Jurkat, Clone E6-1 (cell line): ENCODE data around the gene UBFD1.
"Not testable (repeated sequence)": the region's sequence is repeated elsewhere in the genome, so short reads cannot be mapped to it uniquely, and the experiment has no call there.

Source experiments
- DNase-seq: peaks from one replicate; pipeline ENCODE4 v3.0.0-alpha.2; 2011; ENCODE audit warnings: low read depth, low spot score
- H3K4me3 ChIP-seq: 2 replicates; pipeline ENCODE4 v1.5.1; 2011; ENCODE audit warnings: mild to moderate bottlenecking, low read length, control low read depth, moderate library complexity

Gene UBFD1

DNA sequence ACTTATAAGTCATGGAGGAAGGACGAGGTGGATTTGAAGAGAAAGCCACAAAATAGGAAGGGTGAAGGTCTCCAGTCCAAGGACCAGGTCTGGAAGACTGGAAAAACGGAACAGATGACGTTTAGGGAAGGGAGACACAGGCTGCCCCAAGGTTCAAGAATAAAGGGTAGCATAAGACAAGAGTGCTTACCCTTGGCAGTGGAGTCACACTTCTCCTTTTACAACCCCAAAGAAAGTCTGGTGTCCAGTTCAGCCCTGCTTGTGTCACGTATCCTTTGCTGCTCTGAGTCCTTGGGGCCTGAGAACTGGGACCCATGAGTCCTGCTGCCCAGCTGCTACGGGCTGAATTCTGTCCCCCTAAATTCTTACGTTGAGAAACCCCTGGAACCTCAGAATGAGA is 34.2 kb upstream of the UBFD1 start:
- H3K4me3 ChIP-seq = no peak overlapping the region
- DNase-seq = no peak

GRCh38 chr16:23523876-23524385 is 33.6 kb upstream of the UBFD1 start:
- H3K4me3 ChIP-seq = no peak overlapping the region
- DNase-seq = no peak

- DNase-seq = no peak
Measured at GRCh38 chr16:23524886-23525285, 32.6 kb upstream of the UBFD1 start.

DNA sequence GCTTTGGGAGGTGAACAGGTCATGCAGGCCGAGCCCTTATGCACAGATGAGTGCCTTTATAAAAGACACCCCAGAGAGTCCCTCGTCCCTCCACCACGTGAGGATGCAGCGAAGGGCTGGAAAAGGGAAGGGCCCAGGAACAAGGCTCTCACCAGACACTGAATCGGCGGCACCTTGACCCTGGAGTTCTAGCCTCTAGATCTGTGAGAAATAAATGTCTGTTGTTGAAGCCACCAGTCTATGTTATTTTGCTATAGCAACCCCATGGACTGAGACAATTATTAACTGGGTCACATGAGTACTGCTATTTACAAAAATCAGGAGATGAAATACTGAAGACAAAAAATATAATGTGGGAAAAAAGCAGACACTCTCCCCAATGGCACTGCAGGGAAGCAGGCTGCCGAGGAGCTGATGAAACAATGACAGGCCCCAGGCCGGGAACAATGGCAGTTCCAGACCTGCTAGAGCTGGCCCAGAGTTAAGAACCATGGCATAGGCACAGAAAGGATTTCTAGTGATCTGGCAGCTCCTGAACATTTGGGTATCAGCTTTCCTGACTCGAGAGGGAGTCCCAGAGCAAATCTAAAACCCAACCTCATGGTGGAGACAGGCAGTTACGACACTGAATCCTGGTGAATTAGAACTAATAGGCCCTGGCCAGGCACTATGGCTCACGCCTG is 29.4 kb upstream of the UBFD1 start:
- no peak for DNase-seq
- no peak overlapping the region for H3K4me3 ChIP-seq

More at GRCh38 chr16:23524886-23525285, 32.6 kb upstream of the UBFD1 start:
- H3K4me3 ChIP-seq = no peak overlapping the region

DNA sequence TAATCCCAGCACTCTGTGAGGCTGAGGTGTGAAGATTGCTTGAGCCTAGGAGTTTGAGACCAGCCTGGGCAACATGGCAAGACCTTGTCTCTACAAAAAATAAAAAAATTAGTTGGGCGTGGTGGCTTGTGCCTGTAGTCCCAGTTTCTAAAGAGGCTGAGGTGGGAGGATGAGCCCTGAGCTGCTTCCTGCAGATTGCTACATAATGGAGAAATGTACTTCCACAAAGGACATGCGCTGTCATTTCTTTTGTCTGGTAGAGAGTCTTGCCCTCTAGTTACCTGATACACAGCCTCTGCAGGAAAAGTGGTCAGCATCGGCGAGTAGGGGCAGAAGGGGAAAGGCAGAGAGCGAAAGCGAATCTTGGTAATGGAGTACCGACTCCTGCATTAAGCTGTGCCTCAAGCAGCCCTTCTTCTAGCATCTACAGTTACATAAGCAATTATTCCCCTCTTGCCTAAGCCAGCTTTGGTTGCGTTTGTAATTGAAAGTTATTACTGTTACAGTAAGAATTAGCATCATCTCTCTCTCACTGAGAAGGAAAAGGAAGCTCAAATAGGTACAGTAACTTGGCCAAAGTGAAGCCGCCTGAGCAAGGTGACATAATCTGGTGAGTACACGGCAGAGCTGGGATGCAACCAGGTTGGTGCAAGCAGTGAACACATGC is 28.8 kb upstream of the UBFD1 start:
- no peak for DNase-seq

DNA sequence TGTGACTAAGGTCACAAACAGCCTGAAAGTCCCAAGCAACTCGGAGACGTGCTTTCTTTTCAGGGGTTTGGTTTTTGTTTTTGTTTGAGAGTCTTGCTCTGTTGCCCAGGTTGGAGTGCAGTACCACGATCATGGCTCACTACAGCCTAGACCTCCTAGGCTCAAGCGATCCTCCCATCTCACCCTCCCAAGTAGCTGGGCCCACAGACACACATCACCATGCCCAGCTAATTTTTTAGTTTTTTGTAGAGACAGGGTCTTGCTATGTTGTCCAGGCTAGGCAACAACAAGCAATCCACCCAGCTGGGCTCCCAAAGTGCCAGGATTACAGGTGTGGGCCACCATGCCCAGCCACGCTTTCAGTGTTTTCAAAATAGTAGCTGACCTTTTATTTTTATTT is 27.5 kb upstream of the UBFD1 start:
- DNase-seq = no peak
- H3K4me3 ChIP-seq = no peak overlapping the region

More for the DNA sequence above, 28.8 kb upstream of the UBFD1 start:
- no peak overlapping the region for H3K4me3 ChIP-seq

- DNase-seq = no peak
- H3K4me3 ChIP-seq = no peak overlapping the region
Measured at GRCh38 chr16:23532448-23532847, 25.1 kb upstream of the UBFD1 start.

DNA sequence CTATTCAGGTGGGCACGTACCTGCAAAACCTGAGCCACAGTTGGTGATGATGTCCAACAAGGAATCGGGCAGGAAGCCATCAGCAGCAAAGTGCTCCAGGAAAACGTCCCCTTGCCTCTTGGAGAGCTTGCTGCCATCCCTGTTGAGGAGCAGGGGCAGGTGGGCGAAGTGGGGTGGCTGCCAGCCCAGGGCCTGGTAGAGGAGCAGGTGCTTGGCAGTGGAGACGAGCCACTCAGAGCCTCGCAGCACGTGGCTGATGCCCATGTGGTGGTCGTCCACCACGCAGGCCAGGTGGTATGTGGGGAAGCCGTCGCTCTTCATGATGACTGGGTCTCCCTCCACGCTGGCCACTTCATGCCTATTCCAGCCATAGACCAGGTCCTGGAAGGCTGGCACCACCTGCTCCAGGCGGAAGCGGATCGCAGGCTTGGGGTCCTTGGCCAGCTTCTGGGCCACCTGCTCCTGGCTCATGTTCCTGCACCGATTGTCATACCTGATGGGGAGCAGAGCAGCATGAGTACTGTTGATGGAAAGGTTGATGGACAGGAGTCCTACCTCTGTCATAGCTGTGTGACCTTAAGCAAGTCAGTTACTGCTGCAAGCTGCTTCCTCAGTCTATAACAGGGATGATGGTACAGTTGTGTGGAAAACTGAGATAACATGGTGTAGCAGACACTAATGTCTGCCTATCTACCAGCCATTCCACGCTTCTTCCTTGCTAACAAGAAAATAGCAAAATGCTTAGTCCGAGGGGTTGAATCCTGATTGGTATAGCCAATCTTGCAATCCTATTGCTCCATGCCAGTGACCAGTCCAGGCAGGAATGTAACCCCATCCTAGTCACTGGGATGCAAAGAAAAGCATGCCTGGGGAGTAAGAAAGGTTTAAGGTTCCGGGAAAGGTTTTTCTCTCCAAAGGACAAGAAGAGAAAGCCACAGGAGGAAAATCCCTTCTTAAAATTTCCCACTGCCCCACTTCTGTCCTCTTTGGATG is 22.4 kb upstream of the UBFD1 start:
- H3K4me3 ChIP-seq = no peak overlapping the region
- no peak for DNase-seq

DNA sequence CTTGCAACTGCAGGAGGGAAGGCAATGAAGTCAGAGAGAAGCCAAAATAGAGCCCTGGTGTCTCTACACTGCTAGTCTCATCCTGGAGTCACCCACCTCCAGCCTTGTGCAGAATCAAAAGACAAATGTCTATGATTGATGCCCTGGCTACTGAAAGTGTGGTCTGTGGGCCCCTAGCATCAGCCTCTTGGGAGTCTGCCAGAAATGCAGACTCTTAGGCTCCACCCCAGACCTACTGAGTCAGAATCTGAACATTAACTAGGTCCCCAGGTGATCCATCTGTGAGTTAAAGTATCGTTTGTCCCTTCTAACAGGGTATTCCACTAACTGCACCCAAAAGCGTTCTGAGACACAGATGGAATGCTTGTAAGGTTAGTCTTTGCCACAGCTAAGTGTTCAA is 21.6 kb upstream of the UBFD1 start:
- DNase-seq = no peak
- no peak overlapping the region for H3K4me3 ChIP-seq

DNA sequence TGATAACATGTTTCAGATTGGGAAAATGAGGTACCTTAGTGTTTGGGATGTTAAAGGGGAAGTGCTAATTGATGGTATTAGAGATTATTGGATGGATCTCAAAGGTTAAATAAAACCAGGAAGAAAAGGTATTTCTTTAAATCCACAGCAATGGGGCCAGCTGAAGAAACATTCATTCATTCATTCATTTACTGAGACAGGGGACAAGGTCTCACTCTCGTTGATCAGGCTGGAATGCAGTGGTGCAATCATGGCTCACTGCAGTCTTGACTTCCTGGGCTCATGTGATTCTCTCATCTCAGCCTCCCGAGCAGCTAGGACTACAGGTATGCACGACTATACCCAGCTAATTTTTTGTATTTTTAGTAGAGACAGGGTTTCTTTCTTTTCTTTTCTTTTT is 20.1 kb upstream of the UBFD1 start:
- no peak overlapping the region for H3K4me3 ChIP-seq
- no peak for DNase-seq

DNA sequence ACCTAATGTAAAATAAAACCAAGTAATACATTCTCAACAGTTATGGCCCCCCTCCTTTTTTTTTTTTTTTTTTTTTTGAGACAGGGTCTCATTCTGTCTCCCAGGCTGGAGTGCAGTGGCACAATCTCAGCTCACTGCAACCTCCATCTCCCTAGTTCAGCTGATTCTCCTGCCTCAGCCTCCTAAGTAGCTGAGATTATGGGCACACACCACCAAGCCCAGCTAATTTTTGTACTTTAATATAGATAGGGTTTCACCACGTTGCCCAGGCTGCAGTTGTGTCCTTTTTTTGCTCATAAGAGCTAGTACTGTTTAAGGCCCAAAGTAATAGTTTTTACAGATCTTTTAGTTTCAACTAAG is 18.6 kb upstream of the UBFD1 start:
- DNase-seq = no peak
- no peak overlapping the region for H3K4me3 ChIP-seq

- no peak overlapping the region for H3K4me3 ChIP-seq
- DNase-seq = no peak
Measured at GRCh38 chr16:23539984-23540816, 17.3 kb upstream of the UBFD1 start.

DNA sequence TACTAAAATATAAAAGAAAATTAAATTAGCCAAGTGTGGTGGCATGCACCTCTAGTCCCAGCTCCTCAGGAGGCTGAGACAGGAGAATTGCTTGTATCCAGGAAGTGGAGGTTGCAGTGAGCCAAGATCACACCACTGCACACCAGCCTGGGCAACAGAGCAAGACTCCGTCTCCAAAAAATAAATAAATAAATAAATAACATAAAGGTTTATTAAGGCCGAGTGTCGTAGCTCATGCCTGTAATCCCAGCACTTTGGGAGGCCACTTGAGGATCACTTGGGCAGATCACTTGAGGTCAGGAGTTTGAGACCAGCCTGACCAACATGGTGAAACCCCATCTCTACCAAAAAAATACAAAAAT is 16.7 kb upstream of the UBFD1 start:
- H3K4me3 ChIP-seq, DNase-seq: not testable (repeated sequence)

- H3K4me3 ChIP-seq = no peak overlapping the region
- no peak for DNase-seq
Measured at GRCh38 chr16:23544436-23544835, 13.1 kb upstream of the UBFD1 start.

DNA sequence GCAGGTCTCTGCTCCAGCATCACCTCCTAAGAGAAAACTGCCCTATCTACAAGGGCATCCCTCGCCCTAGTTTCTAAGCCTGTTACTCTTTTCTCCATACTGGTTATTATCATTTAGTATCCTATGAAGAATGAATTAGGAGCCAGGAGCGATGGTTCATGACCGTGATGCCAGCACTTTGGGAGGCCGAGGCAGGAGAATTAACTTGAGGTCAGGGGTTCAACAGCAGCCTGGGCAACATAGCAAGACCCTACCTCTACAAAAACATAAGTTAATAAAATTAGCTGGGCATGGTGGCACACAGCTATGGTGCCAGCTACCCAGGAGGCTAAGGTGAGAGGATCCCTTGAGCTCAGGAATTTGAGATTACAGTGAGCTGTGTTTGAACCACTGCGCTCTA is 7.6 kb upstream of the UBFD1 start:
- no peak overlapping the region for H3K4me3 ChIP-seq
- DNase-seq = no peak

GRCh38 chr16:23552161-23552560 is 5.4 kb upstream of the UBFD1 start:
- no peak overlapping the region for H3K4me3 ChIP-seq
- no peak for DNase-seq

DNA sequence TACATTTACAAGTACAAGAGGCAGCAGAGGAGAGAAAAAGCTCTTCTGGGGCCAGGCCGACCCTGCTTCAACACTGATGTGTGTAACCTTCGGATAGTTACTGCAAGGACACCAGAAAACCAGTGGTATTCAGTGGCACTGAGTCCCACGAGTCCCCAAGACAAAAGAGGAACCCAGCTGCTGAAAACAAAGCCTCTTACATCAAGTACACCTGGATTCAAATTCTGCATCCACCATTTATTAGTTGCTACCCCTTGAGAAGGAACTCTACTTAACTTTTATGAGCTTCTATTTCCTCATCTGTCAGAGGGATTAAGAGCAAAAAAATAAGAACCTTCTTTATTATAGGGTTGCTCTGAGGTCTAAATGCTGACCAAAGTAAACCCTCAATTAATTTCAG is 3.0 kb upstream of the UBFD1 start:
- H3K4me3 ChIP-seq = no peak overlapping the region

GRCh38 chr16:23557779-23558702 is 514 bp downstream of the UBFD1 start:
- no peak for DNase-seq
- H3K4me3 ChIP-seq = peak overlapping the region; percentile 91

More for the DNA sequence above, 3.0 kb upstream of the UBFD1 start:
- DNase-seq = no peak
